Activated T-cell treated with anti-CD3 and anti-CD28 coated beads, Interleukin-2, amount 50 U/mL, for 24 hours (primary cell): Measurements from ENCODE around the gene PGLYRP4.
A peak's percentile ranks its signal among the peaks of the same experiment; 100 is the strongest.
"Not testable (repeated sequence)": the region's sequence is repeated elsewhere in the genome, so short reads cannot be mapped to it uniquely, and the experiment has no call there.

Experiments
- DNase-seq: peaks from one replicate; pipeline ENCODE4 v3.0.0-alpha.2; 2020
- H3K27ac Mint-ChIP-seq: 2 replicates; pipeline ENCODE4 v1.8.0; 2020; ENCODE audit warnings: mild to moderate bottlenecking, mixed read lengths
- H3K27me3 Mint-ChIP-seq: 2 replicates; pipeline ENCODE4 v1.8.0; 2020; ENCODE audit warnings: mixed read lengths
- H3K36me3 Mint-ChIP-seq: 2 replicates; pipeline ENCODE4 v1.8.0; 2020; ENCODE audit warnings: low read depth, mixed read lengths
- H3K4me1 Mint-ChIP-seq: 2 replicates; pipeline ENCODE4 v1.8.0; 2020; ENCODE audit warnings: low read depth, mixed read lengths
- H3K4me3 Mint-ChIP-seq: 2 replicates; pipeline ENCODE4 v1.8.0; 2020; ENCODE audit warnings: mild to moderate bottlenecking, moderate library complexity, mixed read lengths
- H3K9me3 Mint-ChIP-seq: 2 replicates; pipeline ENCODE4 v1.8.0; 2020; ENCODE audit warnings: mixed read lengths

Gene PGLYRP4

DNA sequence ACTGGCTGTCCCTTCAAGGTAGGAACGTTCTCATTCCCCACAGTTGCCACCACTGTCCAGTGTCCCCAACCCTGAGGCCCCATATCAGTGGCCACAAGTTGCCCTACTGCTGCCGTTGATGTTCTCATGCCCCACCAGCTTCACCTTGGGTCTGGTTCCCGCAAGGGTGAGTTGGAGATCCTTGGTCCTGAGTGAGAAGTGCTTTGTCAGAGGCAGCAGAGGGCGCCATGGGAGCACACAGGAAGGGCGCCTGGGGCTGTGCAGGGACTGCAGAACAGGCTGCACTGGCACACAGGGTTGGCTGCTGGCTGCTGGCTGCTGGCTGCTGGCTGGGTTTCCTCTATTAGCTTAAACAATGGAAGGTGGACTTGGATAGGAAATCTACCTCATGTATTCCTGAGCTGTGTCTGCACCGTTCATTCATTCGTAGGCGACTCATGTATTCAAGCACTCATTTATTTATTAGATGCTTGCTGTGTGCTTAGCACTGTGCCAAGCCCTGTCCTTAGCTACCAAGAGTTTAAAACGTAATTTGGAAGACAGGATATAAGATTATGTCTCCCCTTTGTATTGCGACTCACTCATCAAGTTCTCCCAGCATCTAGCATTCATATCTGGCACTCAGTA is 6.9 kb upstream of the PGLYRP4 start:
- H3K4me3 Mint-ChIP-seq: no peak overlapping the region
- H3K36me3 Mint-ChIP-seq: no peaks in the 10 kb centered on the region
- peak; percentile 48 for DNase-seq
- peaks cover 6% of the 10 kb centered on the region for H3K27me3 Mint-ChIP-seq
- H3K4me1 Mint-ChIP-seq: peaks cover 13% of the 10 kb centered on the region
- H3K27ac Mint-ChIP-seq: no peak overlapping the region
- H3K9me3 Mint-ChIP-seq: no peaks in the 10 kb centered on the region

DNA sequence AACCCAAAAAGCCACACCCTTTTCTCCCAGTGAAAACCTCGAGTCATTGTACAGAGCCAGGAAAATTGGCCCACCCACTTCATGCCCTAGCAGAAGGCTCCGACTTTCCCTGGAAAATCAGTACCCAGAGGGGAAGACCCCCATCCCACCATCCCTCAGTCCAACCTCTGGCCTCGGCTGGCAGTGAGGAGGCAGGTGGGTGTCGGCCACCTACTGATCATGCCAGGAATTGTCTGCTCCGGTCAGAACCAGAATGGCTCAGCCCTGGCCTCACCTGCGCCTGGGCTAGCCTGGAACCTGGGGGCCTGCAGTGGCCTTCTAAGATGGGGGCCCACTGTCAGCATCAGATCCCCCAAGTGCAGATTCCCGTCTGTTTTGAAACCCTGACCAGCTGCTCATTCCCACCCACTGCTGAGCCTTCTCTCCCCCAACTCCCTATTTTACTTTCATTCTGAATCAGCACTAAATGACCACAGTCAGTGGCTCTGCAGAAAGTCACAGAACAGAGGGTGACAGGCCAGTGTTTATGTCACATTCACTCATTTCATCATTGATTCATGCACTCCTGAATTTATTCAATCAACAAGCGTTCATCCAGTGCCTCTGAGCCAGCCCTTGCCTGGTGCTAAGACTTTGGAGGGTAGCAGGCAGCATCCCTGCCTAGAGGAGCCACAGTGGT is 6.0 kb upstream of the PGLYRP4 start:
- Mint-ChIP-seq H3K9me3 (no peaks in the 10 kb centered on the region), H3K4me3 (no peak overlapping the region), H3K36me3 (no peaks in the 10 kb centered on the region), H3K4me1 (peaks cover 13% of the 10 kb centered on the region), H3K27ac (no peak overlapping the region), H3K27me3 (peaks cover 7% of the 10 kb centered on the region)
- DNase-seq: no peak

DNA sequence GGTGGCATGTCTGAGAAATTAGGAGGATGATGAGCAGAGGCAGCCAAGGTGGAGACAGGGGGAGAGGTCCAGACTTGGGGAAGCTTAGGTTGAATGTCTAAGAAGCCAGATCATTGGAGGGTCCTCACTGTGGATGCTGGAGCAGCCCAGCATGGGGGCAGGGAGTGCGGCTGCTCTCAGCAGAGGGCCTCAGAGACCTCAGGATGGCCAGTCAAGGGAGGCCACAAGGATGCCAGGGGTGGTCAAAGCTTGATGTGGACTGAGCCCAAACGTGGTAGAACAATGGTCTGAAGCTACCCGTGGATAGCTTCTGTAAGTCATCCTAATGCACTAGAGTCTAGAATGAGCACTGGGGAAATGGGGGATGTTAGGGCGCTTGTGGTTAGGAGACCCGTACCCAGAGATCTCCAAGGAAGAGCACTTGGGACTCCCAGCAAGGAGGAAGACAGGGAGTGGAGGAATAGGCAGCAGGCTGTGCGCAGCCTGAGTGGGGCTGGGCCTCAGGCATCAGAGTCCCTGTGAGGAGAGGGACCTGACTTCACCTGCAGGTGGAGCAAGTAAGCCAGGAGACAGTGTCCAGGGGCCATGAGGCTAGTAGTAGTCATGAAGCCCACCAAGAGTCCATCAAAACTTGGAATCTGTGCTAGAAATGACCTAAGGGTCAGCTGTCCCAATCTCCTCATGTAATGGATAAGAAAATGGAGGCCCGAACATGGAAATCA is 4.7 kb upstream of the PGLYRP4 start:
- Mint-ChIP-seq H3K36me3 (no peaks in the 10 kb centered on the region), H3K4me1 (peaks cover 13% of the 10 kb centered on the region), H3K9me3 (no peaks in the 10 kb centered on the region), H3K27ac (no peak overlapping the region), H3K27me3 (peaks cover 18% of the 10 kb centered on the region), H3K4me3 (no peak overlapping the region)
- DNase-seq: no peak

DNA sequence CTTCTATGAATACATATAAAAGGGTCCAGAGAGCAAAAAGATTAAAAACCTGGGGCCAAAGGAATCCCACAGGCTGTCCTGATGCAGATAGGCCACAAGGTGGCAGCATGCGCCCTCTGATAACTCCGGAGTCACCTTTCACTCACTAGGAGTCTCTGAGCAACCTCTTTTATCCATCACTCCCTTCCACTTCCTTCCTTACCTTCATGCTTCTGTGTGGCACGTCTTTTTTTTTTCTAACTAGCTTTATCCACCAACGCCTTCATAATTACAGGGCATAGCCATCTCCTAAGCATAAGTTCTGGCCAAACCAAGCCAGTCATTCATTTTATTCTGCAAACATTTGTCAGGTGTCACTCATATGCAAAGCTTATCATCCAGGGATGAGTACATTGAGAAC is 3.9 kb upstream of the PGLYRP4 start:
- H3K27me3 Mint-ChIP-seq: peaks cover 24% of the 10 kb centered on the region
- no peak overlapping the region for H3K4me3 Mint-ChIP-seq
- no peaks in the 10 kb centered on the region for H3K36me3 Mint-ChIP-seq

DNA sequence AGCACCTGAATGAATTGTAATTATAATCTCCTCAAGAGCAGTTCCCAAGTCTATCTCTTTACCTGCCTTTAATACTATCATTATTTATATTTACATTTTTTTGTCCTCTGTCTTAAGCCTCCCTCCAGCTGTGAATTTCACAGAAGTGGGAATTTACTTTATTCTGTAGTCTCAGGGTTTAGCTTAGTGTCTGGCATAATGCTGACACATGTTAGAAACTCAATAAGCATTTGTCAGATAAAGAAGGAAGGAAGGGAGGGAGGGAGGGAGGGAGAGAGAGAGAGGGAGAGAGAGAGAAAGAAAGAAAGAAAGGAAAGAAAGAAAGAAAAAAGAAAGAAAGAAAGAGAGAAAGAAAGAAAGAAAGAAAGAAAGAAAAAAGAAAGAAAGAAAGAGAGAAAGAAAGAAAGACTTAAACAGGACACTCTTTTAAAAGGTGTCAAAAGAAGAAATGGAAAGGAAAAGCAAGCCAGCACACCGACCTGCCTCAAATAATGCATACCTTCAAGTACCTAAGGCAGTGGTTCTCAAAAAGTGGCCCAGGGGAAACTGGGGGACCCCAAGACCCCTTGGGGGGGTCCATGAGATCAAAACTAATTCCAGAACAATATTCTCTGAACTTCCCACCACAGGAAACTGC is 1.8 kb upstream of the PGLYRP4 start:
- Mint-ChIP-seq H3K9me3 (no peaks in the 10 kb centered on the region), H3K4me1 (peaks cover 13% of the 10 kb centered on the region), H3K27ac (no peak overlapping the region), H3K36me3 (no peaks in the 10 kb centered on the region), H3K27me3 (peaks cover 32% of the 10 kb centered on the region), H3K4me3 (no peak overlapping the region)
- no peak for DNase-seq

More for the DNA sequence above, 3.9 kb upstream of the PGLYRP4 start:
- Mint-ChIP-seq H3K27ac (no peak overlapping the region), H3K4me1 (peaks cover 6% of the 10 kb centered on the region), H3K9me3 (no peaks in the 10 kb centered on the region)
- peak; percentile 67 for DNase-seq

DNA sequence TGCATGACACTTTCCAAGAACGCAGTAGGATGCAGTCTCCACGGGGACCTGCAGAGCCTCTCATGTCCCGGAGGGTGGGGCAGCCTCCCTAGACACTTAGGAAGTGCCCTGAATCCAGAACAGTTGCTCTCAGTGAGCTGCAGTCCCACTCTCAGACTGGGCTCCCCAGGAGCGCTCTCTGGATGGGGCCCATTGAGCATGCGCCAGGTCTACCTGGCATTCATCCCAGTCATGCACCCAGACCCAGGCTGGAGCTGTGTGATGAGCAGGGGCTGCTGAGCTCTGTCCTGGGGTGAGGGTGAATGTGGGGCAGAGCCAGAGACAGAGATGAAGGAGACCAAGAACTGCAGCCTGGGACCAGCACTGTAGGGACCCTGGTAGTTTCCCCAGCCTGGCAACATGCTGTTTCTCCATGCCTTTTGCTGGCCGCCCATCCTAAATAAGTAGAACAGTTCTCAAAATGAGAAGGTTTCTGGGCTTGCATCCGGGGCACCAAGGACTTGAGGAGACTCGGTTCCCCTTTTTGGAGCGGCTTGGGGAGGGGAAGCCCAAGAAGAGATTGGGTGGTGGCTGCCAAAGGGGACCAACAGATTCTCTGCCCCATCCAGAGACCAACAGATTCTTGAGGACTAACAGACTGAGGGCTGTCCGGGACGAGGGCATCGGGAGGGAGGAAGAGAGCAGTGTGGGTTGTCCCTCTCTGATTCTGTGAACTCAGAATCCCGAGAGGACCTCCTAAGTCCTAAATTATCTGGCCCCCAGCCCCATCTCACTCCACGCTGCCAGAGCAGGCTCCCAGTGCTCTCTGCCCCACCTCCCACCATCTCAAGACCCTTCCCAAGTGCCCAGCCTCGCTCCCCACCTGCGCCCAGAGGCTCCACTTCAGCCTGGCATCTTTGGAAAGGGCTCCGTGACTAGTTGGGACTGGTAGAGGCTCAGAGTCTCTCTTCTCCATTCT is 1.0 kb upstream of the PGLYRP4 start:
- peaks cover 32% of the 10 kb centered on the region for H3K27me3 Mint-ChIP-seq

DNA sequence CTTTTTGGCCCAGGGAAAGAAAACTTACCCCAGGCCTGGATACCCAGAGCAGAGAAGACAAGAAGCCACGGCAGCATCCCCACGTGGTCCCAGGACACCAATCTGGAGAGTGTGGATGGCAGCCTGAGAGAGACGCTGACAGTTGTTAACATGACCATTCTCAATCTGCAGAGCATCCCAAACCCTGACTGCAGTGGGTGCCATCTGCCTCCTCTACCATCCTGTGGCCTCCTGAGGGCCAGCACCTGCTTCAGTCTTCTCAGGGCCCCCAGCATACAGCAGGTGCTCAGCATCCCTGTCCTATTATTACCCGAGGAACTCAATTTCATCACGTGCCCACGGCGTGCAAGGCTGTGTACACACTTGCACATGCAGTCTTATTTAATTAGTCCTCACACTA is 785 bp downstream of the PGLYRP4 start:
- Mint-ChIP-seq H3K9me3 (no peaks in the 10 kb centered on the region), H3K4me1 (peaks cover 31% of the 10 kb centered on the region), H3K4me3 (no peak overlapping the region), H3K27ac (no peak overlapping the region), H3K36me3 (no peaks in the 10 kb centered on the region), H3K27me3 (peaks cover 32% of the 10 kb centered on the region)
- no peak for DNase-seq

More for the DNA sequence above, 1.0 kb upstream of the PGLYRP4 start:
- H3K27ac Mint-ChIP-seq: no peak overlapping the region
- no peaks in the 10 kb centered on the region for H3K9me3 Mint-ChIP-seq
- no peak for DNase-seq
- H3K36me3 Mint-ChIP-seq: no peaks in the 10 kb centered on the region
- no peak overlapping the region for H3K4me3 Mint-ChIP-seq
- H3K4me1 Mint-ChIP-seq: peaks cover 20% of the 10 kb centered on the region

DNA sequence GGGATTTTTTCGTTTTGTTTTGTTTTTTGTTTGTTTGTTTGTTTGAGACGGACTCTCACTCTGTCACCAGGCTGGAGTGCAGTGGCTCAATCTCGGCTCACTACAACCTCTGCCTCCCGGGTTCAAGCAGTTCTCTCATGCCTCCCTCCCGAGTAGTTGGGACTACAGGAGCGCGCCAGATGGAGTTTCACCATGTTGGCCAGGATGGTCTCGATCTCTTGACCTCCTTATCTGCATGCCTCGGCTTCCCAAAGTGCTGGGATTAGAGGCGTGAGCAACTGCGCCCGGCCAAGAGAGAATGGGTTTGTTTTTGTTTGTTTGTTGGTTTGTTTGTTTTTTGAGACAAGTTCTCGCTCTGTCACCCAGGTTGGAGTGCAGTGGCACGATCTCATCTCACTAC is 1.6 kb downstream of the PGLYRP4 start:
- not testable (repeated sequence) for H3K9me3 Mint-ChIP-seq, DNase-seq, H3K4me3 Mint-ChIP-seq, H3K36me3 Mint-ChIP-seq, H3K27ac Mint-ChIP-seq
- H3K27me3 Mint-ChIP-seq: peaks cover 39% of the 10 kb centered on the region
- H3K4me1 Mint-ChIP-seq: peaks cover 34% of the 10 kb centered on the region

DNA sequence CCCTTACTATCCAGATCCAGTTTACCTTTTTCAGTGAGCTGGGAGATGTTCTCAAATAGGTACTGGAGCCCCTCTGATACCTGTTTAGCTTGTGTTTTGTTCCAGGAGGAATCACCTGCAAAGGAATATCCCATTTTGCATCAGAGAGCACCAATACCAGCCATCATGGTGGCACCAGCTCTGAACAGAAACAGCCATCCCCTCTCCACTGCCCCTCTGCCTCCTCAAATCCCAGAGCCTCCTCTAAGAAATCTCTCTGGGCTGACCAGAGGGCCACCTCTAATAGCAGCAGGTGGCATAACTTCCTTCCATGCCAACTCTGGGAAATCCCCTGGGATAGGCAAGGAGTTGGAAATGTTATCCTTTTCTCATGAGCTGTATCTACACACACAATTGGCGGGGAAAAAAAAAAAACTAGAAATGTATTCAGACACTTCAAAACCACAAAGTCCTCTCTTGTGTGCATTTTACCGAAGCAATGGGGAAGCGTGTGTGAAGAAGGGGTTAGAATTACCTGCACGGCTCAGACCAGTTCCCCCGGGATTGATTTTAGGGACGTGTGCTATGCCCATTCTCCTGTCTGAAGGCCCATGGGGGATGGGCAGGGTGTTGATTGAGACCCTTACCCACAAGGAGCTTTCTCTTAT is 2.4 kb downstream of the PGLYRP4 start:
- Mint-ChIP-seq H3K36me3 (no peaks in the 10 kb centered on the region), H3K27ac (no peak overlapping the region), H3K4me1 (peaks cover 34% of the 10 kb centered on the region), H3K9me3 (no peaks in the 10 kb centered on the region), H3K27me3 (peaks cover 39% of the 10 kb centered on the region), H3K4me3 (no peak overlapping the region)
- DNase-seq: no peak

DNA sequence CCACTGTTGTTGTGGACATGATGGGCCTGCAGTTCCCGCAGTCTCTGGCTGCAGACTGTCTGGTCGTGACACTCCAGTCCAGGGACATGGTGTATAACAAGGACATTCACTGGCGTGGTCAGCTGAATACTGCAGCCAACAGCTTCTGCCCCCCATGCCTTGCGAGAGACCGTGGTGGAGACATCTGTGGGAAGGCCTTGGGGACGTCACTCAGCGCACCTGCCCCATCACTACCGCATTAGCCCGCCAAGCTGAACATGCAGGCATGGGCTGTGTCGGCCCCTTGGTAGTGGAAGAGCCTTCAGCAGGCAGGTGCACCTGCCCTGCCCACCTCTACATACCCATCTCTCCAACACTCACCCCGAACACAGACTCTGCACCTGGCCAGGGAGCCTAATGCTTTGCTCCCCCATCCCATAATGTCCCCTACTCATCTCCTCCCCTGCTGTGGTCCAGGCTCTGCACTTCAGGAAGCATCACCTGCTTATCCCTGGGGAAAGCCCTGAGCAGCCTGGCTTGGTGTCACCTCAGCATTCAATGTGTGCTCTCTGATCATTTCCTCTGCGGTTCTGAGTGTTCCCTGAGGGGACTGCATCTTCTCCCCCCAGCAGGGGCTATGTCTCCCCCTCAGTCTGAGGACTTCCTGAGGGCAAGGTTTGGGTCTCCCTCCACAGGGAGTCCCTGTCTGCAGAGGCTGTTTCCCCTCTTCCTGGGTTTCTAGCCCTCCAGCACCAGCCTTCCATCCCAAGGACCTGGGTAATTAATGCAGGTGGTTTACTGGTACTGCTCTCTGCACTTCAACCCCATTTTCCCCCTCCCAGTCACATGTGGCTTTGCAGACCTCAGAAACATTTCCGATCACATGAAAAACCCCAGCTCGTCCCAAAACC is 3.2 kb downstream of the PGLYRP4 start:
- no peak overlapping the region for H3K27ac Mint-ChIP-seq
- H3K27me3 Mint-ChIP-seq: peaks cover 36% of the 10 kb centered on the region
- H3K9me3 Mint-ChIP-seq: no peaks in the 10 kb centered on the region
- DNase-seq: no peak
- H3K36me3 Mint-ChIP-seq: no peaks in the 10 kb centered on the region
- H3K4me3 Mint-ChIP-seq: no peak overlapping the region
- peaks cover 36% of the 10 kb centered on the region for H3K4me1 Mint-ChIP-seq

DNA sequence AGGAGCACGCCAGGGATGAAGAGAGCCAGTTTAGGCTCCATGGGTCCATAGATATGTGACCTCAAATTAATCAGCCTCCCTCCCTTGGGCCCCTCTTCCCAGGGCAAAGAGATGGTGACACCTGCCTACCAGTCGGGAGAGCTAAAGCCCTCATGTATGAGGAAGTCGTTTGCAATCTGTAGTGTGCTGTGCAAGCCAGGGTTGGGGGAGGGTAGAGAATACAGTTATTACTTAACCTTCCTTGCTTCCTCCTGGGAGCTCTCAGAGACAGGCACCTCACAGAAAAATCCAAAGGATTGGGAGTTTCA is 4.0 kb downstream of the PGLYRP4 start:
- Mint-ChIP-seq H3K9me3 (no peaks in the 10 kb centered on the region), H3K4me1 (peaks cover 42% of the 10 kb centered on the region), H3K27me3 (peaks cover 35% of the 10 kb centered on the region), H3K4me3 (no peak overlapping the region), H3K36me3 (no peaks in the 10 kb centered on the region), H3K27ac (no peak overlapping the region)
- no peak for DNase-seq

DNA sequence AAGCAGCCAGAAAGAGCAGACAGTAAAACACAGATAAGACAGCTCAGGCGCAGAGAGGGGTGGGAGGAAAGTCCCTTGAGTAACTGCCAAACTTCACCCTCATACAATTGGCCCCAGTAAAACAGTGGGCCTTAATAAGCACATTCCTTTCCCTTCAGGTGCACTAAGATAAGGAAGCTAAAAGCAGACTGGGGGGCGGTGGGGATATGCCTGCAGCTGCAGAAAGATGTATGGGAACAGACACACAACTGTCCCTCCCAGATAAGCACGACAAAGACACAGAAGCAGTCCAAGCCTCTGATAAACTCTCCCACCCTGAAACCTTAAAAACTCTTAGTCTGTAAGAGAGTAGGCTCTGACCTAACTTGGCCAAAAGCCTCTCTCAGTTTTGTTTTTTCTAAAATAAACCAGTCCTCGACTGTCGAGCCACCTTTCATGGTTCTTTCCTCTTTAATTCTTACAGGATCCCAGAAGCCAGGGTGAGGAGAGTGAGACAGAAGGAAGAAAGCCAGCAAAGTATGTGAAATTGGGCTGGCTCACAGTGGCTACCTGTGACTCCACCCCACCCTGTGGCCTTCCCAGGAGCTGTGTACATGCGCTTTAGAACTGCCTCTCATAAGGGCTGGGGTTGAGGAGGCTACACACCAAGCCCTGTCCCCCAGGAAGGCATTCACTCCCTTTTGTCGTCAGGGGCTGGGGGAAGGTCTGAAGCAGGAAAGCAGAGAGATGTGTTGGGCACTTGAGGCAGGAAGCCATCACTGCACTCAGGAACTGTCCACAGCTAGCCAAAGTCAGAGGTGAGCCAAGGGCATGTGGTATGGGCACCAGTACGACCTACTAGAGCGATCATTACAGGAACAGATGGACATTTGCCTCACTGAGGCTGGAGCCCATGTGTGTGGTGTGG is 4.6 kb downstream of the PGLYRP4 start:
- H3K4me1 Mint-ChIP-seq: peaks cover 47% of the 10 kb centered on the region
- DNase-seq: no peak

More for the DNA sequence above, 4.6 kb downstream of the PGLYRP4 start:
- no peaks in the 10 kb centered on the region for H3K9me3 Mint-ChIP-seq
- peaks cover 29% of the 10 kb centered on the region for H3K27me3 Mint-ChIP-seq
- no peak overlapping the region for H3K27ac Mint-ChIP-seq
- no peaks in the 10 kb centered on the region for H3K36me3 Mint-ChIP-seq
- H3K4me3 Mint-ChIP-seq: no peak overlapping the region
